GM12878 (cell line): ENCODE results near the gene EIF2B4. TPM values are rescaled to one million over a fixed set of nuclear protein-coding genes. Genes with fewer than 3 reads are reported as not detected.

Source experiments
- BCLAF1 ChIP-seq: fragments of 450-650 bp; IDR thresholded peaks from 2 replicates; pipeline ENCODE4 v1.6.1; 2017; ENCODE audit warnings: antibody characterized with exemption, mild to moderate bottlenecking, moderate library complexity
- CHD4 ChIP-seq: fragments of 200-600 bp; sonication (generic); IDR thresholded peaks from 2 replicates; pipeline ENCODE4 v1.6.1; 2016; ENCODE audit warnings: mild to moderate bottlenecking
- CUX1 ChIP-seq: IDR thresholded peaks from 2 replicates; pipeline ENCODE4 v1.6.1; 2012; ENCODE audit warnings: improper control_type of control experiment, low read depth, low read length; ENCODE audit not compliant: insufficient replicate concordance
- E4F1 ChIP-seq: fragments of 450-650 bp; IDR thresholded peaks from 2 replicates; pipeline ENCODE4 v1.6.1; 2018; ENCODE audit warnings: borderline replicate concordance, mild to moderate bottlenecking; ENCODE audit not compliant: partially characterized antibody
- ESRRA ChIP-seq: IDR thresholded peaks from 2 replicates; pipeline ENCODE4 v1.6.1; 2012; ENCODE audit warnings: mild to moderate bottlenecking, low read length, improper control_type of control experiment
- FOXK2 ChIP-seq: fragments of 450-650 bp; IDR thresholded peaks from 2 replicates; pipeline ENCODE4 v1.6.1; 2017; ENCODE audit warnings: mild to moderate bottlenecking, moderate library complexity
- IKZF2 ChIP-seq, 2 experiments: fragments of 450-650 bp; IDR thresholded peaks; 2 replicates each; pipeline ENCODE4 v1.6.1; 2017; ENCODE audit warnings: mild to moderate bottlenecking in 2 of 2, moderate library complexity in 2 of 2
- JUNB ChIP-seq: IDR thresholded peaks from 2 replicates; pipeline ENCODE4 v1.6.1; 2016; ENCODE audit warnings: antibody characterized with exemption, mild to moderate bottlenecking
- NR2F1 ChIP-seq: fragments of 450-650 bp; conservative IDR thresholded peaks from 2 replicates; pipeline ENCODE4 v1.6.1; 2017; ENCODE audit warnings: mild to moderate bottlenecking
- PAX5 ChIP-seq: IDR thresholded peaks from 2 replicates; pipeline ENCODE4 v1.6.1; 2011; ENCODE audit warnings: low read depth, low read length, borderline replicate concordance
- PML ChIP-seq: IDR thresholded peaks from 2 replicates; pipeline ENCODE4 v1.6.1; 2012; ENCODE audit warnings: low read length, inconsistent platforms
- SP1 ChIP-seq: IDR thresholded peaks from one replicate; pipeline ENCODE4 v1.6.1; 2011; ENCODE audit warnings: low read depth, low read length
- STAT1 ChIP-seq: fragments of 450-650 bp; conservative IDR thresholded peaks from 2 replicates; pipeline ENCODE4 v1.6.1; 2014; ENCODE audit warnings: antibody characterized with exemption, mild to moderate bottlenecking
- ZBTB4 ChIP-seq: fragments of 450-650 bp; formaldehyde crosslinking; IDR thresholded peaks from 2 replicates; pipeline ENCODE4 v1.4.0; 2022; ENCODE audit warnings: mild to moderate bottlenecking, moderate library complexity
- ZNF217 ChIP-seq: fragments of 450-650 bp; IDR thresholded peaks from 2 replicates; pipeline ENCODE4 v1.6.1; 2017; ENCODE audit warnings: antibody characterized with exemption, mild to moderate bottlenecking
- ZNF24 ChIP-seq: fragments of 450-650 bp; IDR thresholded peaks from 2 replicates; pipeline ENCODE4 v1.6.1; 2017; ENCODE audit warnings: antibody characterized with exemption, mild to moderate bottlenecking
- ZNF274 ChIP-seq: IDR thresholded peaks from one replicate; pipeline ENCODE4 v1.8.0; 2011; ENCODE audit not compliant: insufficient read length, insufficient read depth
- polyA plus RNA-seq, 11 experiments: library from polyadenylated mRNA; depleted of rRNA in 4 of 11; unstranded in 6 of 11; stranded (reverse) in 5 of 11; fragments of >200 nt; fragmentation: Nextera tagmentation in 4 of 11; fragmentation: Illumina TruSeq in 1 of 11; extraction: Ambion mirVana in 4 of 11; extraction: Trizol in 1 of 11; gene quantifications; 1 replicate in 1 of 11; 2 replicates in 10 of 11; pipeline versions ENCODE4 v1.2.1 to v1.2.3, GENCODE V29; 2011 to 2016; ENCODE audit warnings: inconsistent platforms in 2 of 11, missing spikeins in 2 of 11, low read depth in 1 of 11
- total RNA-seq, 4 experiments: library from RNA; depleted of rRNA in 3 of 4; stranded (reverse); fragments of >200 nt in 3 of 4; fragmentation: Illumina TruSeq in 1 of 4; extraction: Trizol in 1 of 4; gene quantifications; 2 replicates each; pipeline versions ENCODE4 v1.2.1 to v1.2.3, GENCODE V29; 2013 to 2021

EIF2B4 gene
- total and polyA plus RNA-seq, 10 of the 15 experiments (the other 5 are each of a cell fraction or from before 2014, with no cell fraction given), result 13.4 to 53.9 (median 27.5) TPM

- TF ChIP-seq CUX1 (no peak), ZNF274 (no peak), NR2F1 (no peak), JUNB (no peak), ESRRA (no peak), ZNF24 (no peak), ZBTB4 (CRISPR knock-in tag) (no peak), BCLAF1 (no peak), STAT1 (no peak), SP1 (no peak), PAX5 (peak; percentile 50; the same call in 1 of the 2 replicates), E4F1 (no peak), IKZF2 (IDR thresholded peaks at IDR 0.05) (peak in 1 of 2 experiments; percentile 8; a peak in 2 of 4 replicates), FOXK2 (no peak), PML (0 out of 2 replicates have a peak, but pooled peaks have one; percentile 12), ZNF217 (no peak), CHD4 (no peak)
Measured at GRCh38 chr2:27370816-27371620, 880 bp upstream of the EIF2B4 start (continued).
